Activated naive CD4-positive, alpha-beta T cell treated with anti-CD3 and anti-CD28 coated beads, Interleukin-2, amount 50 U/mL, for 72 hours (primary cell): ENCODE data around the gene PALM. TPM values are rescaled to one million over a fixed set of nuclear protein-coding genes. Genes with fewer than 3 reads are reported as not detected.
"Not testable (repeated sequence)": the region's sequence is repeated elsewhere in the genome, so short reads cannot be mapped to it uniquely, and the experiment has no call there.

Experiments
- ATAC-seq, 2 donors: fragments of 150-1000 bp; cut with Tn5 transposase; 2 replicates each; pipeline ENCODE4 v1.10.0; 2021; ENCODE audit warnings: mild to moderate bottlenecking in 2 of 2, moderate library complexity in 2 of 2
- DNase-seq, 2 donors: peaks; one replicate each; pipeline ENCODE4 v3.0.0; 2021 to 2022; ENCODE audit warnings: low spot score in 2 of 2
- H3K27ac Mint-ChIP-seq, 2 donors: one replicate each; pipeline ENCODE4 v1.8.0; 2022; ENCODE audit warnings: mild to moderate bottlenecking in 2 of 2, mixed read lengths in 2 of 2
- H3K36me3 Mint-ChIP-seq, 2 donors: one replicate each; pipeline ENCODE4 v1.8.0; 2022; ENCODE audit warnings: mixed read lengths in 2 of 2
- H3K9me3 Mint-ChIP-seq, 2 donors: one replicate each; pipeline ENCODE4 v1.8.0; 2022; ENCODE audit warnings: mixed read lengths in 2 of 2
- total RNA-seq, 2 donors: library from RNA; stranded (reverse); gene quantifications; one replicate each; pipeline ENCODE4 v1.2.3, GENCODE V29; 2022

The PALM gene
- total RNA-seq, 2 donors from 2014 or later: 0.66 TPM; not detected in 1

DNA sequence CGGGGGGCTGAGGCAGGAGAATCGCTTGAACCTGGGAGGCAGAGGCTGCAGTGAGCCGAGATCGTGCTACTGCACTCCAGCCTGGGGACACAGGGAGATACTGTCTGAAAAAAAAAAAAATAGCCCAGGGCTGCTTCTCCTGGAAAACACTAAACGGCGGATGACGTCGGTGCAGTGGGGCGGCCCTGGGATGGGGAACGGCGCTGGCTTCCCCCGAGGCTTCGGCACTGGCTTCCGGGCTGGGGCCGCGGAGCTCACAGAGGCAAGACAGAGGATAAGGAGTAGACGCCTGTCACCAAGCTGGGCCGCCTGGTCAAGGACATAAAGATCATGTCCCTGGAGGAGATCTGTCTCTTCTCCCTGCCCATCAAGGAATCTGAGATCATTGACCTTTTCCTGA lies 18.5 kb upstream of the PALM start:
- no peak for DNase-seq
- Mint-ChIP-seq H3K27ac (no peak overlapping the region), H3K9me3 (no peaks in the 10 kb centered on the region), H3K36me3 (no peaks in the 10 kb centered on the region)
- ATAC-seq: no peak

- ATAC-seq (no peak), DNase-seq (no peak)
- Mint-ChIP-seq H3K27ac (no peak overlapping the region), H3K36me3 (no peaks in the 10 kb centered on the region), H3K9me3 (no peaks in the 10 kb centered on the region)
Observed at GRCh38 chr19:694481-695351, 14.0 kb upstream of the PALM start.

- DNase-seq (no peak), ATAC-seq (no peak)
- H3K36me3 Mint-ChIP-seq: no peaks in the 10 kb centered on the region
- H3K27ac Mint-ChIP-seq: no peak within 1 kb of the TSS
- no peaks in the 10 kb centered on the region for H3K9me3 Mint-ChIP-seq
Observed at GRCh38 chr19:695352-695949, 13.3 kb upstream of the PALM start, which contains the start of gene PRSS57. PRSS57 (minus strand) TSS chr19:695452; CDS start chr19:695430, 22 bp downstream.

DNA sequence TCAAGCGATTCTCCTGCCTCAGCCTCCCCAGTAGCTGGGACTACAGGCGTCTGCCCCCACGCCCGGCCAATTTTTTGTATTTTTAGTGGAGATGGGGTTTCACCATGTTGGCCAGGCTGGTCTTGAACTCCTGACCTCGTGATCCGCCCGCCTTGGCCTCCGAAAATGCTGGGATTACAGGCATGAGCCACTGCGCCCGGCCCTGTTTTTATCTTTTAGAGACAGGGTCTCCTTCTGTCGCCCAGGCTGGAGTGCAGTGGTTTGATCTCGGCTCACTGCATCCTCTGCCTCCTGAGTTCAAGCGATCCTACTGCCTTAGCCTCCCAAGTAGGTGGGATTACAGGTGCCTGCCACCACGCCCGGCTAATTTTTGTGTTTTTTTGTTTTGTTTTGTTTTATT lies 10.2 kb upstream of the PALM start:
- not testable (repeated sequence) for H3K9me3 Mint-ChIP-seq, ATAC-seq, DNase-seq, H3K36me3 Mint-ChIP-seq, H3K27ac Mint-ChIP-seq

- not testable (repeated sequence) for ATAC-seq, DNase-seq, H3K36me3 Mint-ChIP-seq, H3K9me3 Mint-ChIP-seq, H3K27ac Mint-ChIP-seq
Observed at GRCh38 chr19:699885-700284, 8.8 kb upstream of the PALM start.

GRCh38 chr19:702847-703246 lies 5.9 kb upstream of the PALM start:
- DNase-seq, ATAC-seq, H3K9me3 Mint-ChIP-seq, H3K36me3 Mint-ChIP-seq: not testable (repeated sequence)
- H3K27ac Mint-ChIP-seq: peak overlapping the region in 1 of 2 donors; percentile 25

- no peak for DNase-seq
- no peak for ATAC-seq
- H3K36me3 Mint-ChIP-seq: peaks cover 0 to 5% of the 10 kb centered on the region in 2 donors
- no peaks in the 10 kb centered on the region for H3K9me3 Mint-ChIP-seq
- H3K27ac Mint-ChIP-seq: no peak overlapping the region
Observed at GRCh38 chr19:703329-703650, 5.4 kb upstream of the PALM start.

GRCh38 chr19:703651-704446 lies 4.9 kb upstream of the PALM start:
- peaks cover 0 to 5% of the 10 kb centered on the region in 2 donors for H3K36me3 Mint-ChIP-seq
- H3K27ac Mint-ChIP-seq: no peak overlapping the region
- ATAC-seq (peak; percentile 76 to 79), DNase-seq (peak; percentile 61 to 71)
- no peaks in the 10 kb centered on the region for H3K9me3 Mint-ChIP-seq

DNA sequence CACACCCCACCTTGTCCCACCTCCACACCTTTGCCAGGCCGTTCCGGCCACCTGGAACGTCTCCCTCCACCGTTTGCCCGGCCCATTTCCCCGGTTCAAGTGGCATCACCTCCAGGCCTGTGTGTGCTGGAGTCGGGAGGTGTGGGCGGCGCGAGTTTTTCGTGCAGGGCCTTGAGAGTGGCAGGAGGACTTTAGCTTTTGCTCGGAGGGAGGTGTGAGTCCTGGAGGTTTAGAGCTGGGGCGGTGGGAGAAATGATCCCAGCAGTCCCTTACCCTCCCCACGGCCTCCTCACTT lies 4.3 kb upstream of the PALM start:
- no peak for DNase-seq
- peak in 1 of 2 donors; percentile 3 for ATAC-seq
- Mint-ChIP-seq H3K27ac (no peak overlapping the region), H3K36me3 (peaks cover 0 to 5% of the 10 kb centered on the region in 2 donors), H3K9me3 (no peaks in the 10 kb centered on the region)

DNA sequence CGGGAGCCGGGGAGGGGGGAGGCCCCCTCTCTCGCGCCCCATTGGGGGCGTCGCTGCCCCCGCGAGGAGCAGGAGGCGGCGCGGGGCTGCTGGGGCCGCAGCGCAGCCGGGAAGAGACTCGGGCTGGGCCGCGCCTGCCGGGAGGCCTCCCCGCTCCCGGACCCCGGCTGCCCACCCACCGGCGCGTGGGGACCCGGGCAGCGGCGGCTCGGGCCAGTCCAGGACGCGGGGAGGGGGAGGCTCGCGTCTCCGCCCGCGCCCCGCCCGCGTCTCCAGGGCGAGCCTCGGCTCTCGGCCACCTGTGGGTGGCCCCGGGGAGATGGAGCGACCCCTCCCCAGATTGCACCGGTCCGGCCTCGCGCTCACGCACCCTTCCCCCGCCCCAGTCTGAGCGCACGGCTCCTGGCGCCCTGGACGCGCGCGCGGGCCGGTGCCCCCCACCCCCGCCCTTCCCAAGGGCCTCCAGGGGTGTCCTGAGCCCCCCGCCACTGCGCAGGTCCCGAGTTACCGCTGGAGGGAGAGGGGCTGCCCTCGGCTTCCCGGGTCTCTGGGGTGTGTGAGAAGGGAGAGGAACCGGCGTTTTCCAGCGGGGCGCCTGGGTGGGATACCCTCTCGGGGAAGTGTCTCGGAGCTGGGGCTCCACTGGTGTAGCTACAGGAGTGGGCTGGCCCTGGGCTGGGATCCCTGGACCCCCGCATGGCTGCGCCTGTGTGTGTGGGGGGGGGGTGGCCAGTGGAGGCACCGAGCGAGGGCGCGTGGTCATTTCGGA lies 645 bp downstream of the PALM start:
- no peak for DNase-seq
- H3K36me3 Mint-ChIP-seq: peaks cover 0 to 5% of the 10 kb centered on the region in 2 donors
- no peaks in the 10 kb centered on the region for H3K9me3 Mint-ChIP-seq
- ATAC-seq: no peak
- H3K27ac Mint-ChIP-seq: no peak overlapping the region

- no peak overlapping the region for H3K27ac Mint-ChIP-seq
- H3K9me3 Mint-ChIP-seq: no peaks in the 10 kb centered on the region
- DNase-seq (no peak), ATAC-seq (no peak)
- H3K36me3 Mint-ChIP-seq: peaks cover 0 to 5% of the 10 kb centered on the region in 2 donors
Observed at GRCh38 chr19:709965-710571, 1.3 kb downstream of the PALM start.

GRCh38 chr19:710767-711166 lies 2.0 kb downstream of the PALM start:
- Mint-ChIP-seq H3K36me3 (peaks cover 7 to 12% of the 10 kb centered on the region in 2 donors), H3K27ac (no peak overlapping the region)
- no peak for ATAC-seq

DNA sequence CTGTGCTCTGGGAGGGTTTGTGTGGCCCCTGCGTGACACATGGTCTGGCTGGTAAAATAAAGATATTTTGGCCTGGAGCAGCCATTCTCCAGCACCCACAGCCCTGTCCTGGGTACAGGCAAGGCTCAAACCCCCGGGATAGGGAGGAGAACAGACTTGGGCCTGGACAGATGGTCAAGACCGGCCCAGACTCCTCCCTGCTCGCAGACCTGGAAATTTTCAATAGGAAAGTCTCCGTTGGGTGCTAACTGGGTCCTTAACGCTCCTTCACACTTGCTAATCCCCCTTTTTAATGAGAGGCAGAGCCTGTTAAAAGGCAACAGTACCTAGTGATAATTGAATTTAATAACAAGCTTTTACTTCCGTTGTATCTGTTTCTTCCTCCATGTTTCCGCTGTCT lies 2.5 kb downstream of the PALM start:
- ATAC-seq (no peak), DNase-seq (no peak)
- Mint-ChIP-seq H3K9me3 (peaks cover 4 to 8% of the 10 kb centered on the region in 2 donors), H3K27ac (no peak overlapping the region), H3K36me3 (peaks cover 9 to 13% of the 10 kb centered on the region in 2 donors)

More at GRCh38 chr19:710767-711166, 2.0 kb downstream of the PALM start:
- DNase-seq: no peak
- peaks cover 4 to 6% of the 10 kb centered on the region in 2 donors for H3K9me3 Mint-ChIP-seq

- H3K27ac Mint-ChIP-seq: no peak overlapping the region
- peaks cover 4 to 8% of the 10 kb centered on the region in 2 donors for H3K9me3 Mint-ChIP-seq
- no peak for ATAC-seq
- no peak for DNase-seq
- H3K36me3 Mint-ChIP-seq: peaks cover 7 to 9% of the 10 kb centered on the region in 2 donors
Observed at GRCh38 chr19:715347-715746, 6.6 kb downstream of the PALM start.

- Mint-ChIP-seq H3K27ac (no peak overlapping the region), H3K9me3 (peaks cover 4 to 8% of the 10 kb centered on the region in 2 donors), H3K36me3 (peaks cover 7 to 9% of the 10 kb centered on the region in 2 donors)
- DNase-seq (no peak), ATAC-seq (no peak)
Observed at GRCh38 chr19:718251-718951, 9.7 kb downstream of the PALM start.
